ENCODE data around the gene TM7SF3. TPM values are rescaled to one million over a fixed set of nuclear protein-coding genes. Genes with fewer than 3 reads are reported as not detected.
A peak's percentile ranks its signal among the peaks of the same experiment; 100 is the strongest.

Gene TM7SF3
- total RNA-seq, 8 experiments from 2014 or later: 26.4 to 70.4 (median 39.6) TPM

- peak overlapping the region in 2 of 5 donors; percentile 64 to 68 for H3K4me3 ChIP-seq
- no peak overlapping the region for H3K27ac ChIP-seq
- peaks cover 12 to 18% of the 10 kb centered on the region in 2 donors for H3K4me1 ChIP-seq (replicated peaks in 1 of 2)
- ATAC-seq (replicated peaks in 6 of 8): no peak
- 0 to 82% (median 70%) methylated on average over 1 to 4 of the region's 5 CpGs; no CpG with 5 or more reads in 2 of the 10 experiments for WGBS, 10 experiments
- in situ Hi-C loops (cut with MboI; ENCODE audit: low pct_unique_long_range_greater_than_20kb in 2 of 9, low sequenced_read_pairs in 9 of 9, unreplicated experiment in 9 of 9): no loop called here
These were observed 1.3 kb downstream of the TM7SF3 start for GRCh38 chr12:27012982-27013255.

DNA sequence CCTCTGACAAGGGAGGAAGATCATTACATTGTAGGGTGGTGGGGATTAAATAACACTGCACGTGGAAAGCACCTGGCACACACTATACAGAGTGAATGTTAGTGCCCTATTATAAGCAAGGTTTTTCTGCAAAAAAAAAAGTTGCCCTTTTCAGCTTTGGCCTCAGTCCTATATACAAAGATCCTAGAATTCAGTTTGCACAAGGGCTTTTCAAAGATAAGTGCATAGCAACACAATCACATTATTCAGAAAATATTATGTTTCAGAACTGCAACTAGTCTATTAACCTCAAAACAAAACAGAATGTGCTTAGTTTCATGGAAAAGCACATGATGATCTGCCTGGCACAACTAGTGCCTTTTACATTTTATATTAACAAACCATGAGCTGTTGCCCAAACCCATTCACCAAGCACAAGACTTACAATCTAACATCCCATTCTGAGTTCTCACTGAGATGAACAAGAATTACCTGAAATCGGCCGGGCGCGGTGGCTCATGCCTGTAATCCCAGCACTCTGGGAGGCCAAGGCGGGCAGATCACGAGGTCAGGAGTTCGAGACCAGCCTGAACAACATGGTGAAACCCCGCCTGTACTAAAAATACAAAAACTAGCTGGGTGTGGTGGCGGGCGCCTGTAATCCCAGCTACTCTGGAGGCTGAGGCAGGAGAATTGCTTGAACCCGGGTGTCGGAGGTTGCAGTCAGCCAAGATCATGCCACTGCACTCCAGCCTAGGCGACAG lies 1.8 kb downstream of the TM7SF3 start:
- Histone ChIP-seq H3K4me1 (replicated peaks in 1 of 2) (peaks cover 12 to 18% of the 10 kb centered on the region in 2 donors), H3K4me3 (peak overlapping the region in 2 of 5 donors; percentile 2 to 68), H3K27ac (no peak overlapping the region)
- WGBS, 10 experiments: 0 to 89% (median 85%) methylated on average over 1 to 10 of the region's 14 CpGs; no CpG with 5 or more reads in 2 of the 10 experiments
- in situ Hi-C loops (cut with MboI; ENCODE audit: low pct_unique_long_range_greater_than_20kb in 2 of 9, low sequenced_read_pairs in 9 of 9, unreplicated experiment in 9 of 9): no loop called here
- no peak for ATAC-seq (replicated peaks in 6 of 8)

GRCh38 chr12:27009881-27010301 lies 4.3 kb downstream of the TM7SF3 start:
- H3K4me1 ChIP-seq (replicated peaks in 1 of 2): peaks cover 12 to 18% of the 10 kb centered on the region in 2 donors
- in situ Hi-C loops (cut with MboI; ENCODE audit: low pct_unique_long_range_greater_than_20kb in 2 of 9, low sequenced_read_pairs in 9 of 9, unreplicated experiment in 9 of 9): no loop called here
- no peak for ATAC-seq (replicated peaks in 6 of 8)
- 0 to 100% (median 50%) methylated on average over 1 of the region's 1 CpG; no CpG with 5 or more reads in 4 of the 10 experiments for WGBS, 10 experiments
- H3K4me3 ChIP-seq: no peak overlapping the region
- no peak overlapping the region for H3K27ac ChIP-seq

DNA sequence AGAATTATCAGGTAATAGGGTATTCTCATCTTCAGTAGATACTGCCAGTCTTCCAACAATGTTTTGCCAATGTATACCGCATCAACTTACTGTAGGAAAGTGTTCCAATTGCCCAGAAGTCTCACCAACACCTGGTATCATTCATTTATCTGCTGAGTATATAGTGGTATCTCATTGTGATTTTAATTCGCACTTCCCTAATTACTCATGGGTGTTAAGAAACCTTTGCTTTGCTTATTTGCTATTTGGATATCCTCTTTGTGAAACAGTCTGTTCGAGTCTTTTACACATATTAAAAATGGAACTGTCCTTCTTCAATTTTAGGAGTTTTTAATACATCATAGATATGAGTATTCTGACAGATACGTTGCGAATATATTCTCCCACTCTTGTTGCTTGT lies 6.1 kb downstream of the TM7SF3 start:
- no peak for ATAC-seq (replicated peaks in 6 of 8)
- Histone ChIP-seq H3K4me3 (no peak overlapping the region), H3K4me1 (replicated peaks in 1 of 2) (peaks cover 9 to 14% of the 10 kb centered on the region in 2 donors), H3K27ac (no peak overlapping the region)
- 72 to 98% (median 90%) methylated on average over 4 to 5 of the region's 5 CpGs for WGBS, 10 experiments
- in situ Hi-C loops (cut with MboI; ENCODE audit: low pct_unique_long_range_greater_than_20kb in 2 of 9, low sequenced_read_pairs in 9 of 9, unreplicated experiment in 9 of 9): no loop called here

DNA sequence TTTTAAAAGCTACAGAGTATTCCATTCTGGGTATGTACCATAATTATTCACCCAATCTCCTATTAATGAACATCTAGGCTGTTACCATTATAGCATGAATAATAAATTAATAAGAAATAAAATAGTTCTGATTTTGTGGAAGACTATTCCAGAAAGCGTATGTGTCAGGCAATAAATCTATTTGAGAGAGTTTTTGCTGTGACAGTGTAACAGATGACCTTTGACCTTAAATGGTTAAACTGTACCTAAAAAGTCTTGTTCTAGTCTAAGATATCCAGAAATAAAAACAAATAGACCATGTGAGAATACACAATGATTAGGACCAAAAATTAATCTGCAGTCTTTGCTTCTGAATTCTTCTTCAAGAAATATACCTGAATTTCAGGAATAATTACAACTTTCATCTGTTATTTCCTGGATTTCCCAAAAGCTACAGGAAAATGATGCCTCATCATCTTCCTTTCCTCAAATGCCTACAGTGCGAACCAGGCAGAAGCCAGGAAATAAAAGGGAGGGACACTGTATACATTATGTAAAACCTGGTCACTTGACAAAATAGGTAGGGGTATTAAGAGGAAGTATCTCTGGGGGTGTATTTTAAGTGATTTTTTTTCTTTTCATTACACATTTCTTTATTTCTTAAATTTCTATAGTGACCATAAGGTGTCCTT lies 7.3 kb downstream of the TM7SF3 start:
- H3K27ac ChIP-seq: no peak overlapping the region
- H3K4me1 ChIP-seq (replicated peaks in 1 of 2): peaks cover 3 to 6% of the 10 kb centered on the region in 2 donors
- 90 to 100% (median 100%) methylated on average over 1 to 2 of the region's 2 CpGs for WGBS, 10 experiments
- in situ Hi-C loops (cut with MboI; ENCODE audit: low pct_unique_long_range_greater_than_20kb in 2 of 9, low sequenced_read_pairs in 9 of 9, unreplicated experiment in 9 of 9): no loop called here
- ATAC-seq (replicated peaks in 6 of 8): no peak
- H3K4me3 ChIP-seq: no peak overlapping the region

DNA sequence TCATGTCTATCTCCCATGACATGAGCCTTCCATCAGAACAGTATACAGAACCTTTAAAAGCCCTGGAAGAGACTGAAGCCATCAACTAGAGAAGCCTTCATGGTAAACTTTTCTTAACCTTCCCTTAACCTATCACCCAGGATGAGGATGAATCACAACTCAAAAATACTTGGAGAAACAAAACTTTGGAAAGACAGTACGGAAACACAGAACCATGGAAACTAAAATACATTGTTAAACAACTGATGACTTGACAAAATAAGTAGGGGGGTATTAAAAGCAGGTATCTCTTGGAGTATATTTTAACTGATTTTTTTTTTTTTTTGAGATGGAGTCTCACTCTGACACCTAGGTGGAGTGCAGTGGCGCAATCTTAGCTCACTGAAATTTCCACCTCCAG lies 8.7 kb downstream of the TM7SF3 start:
- H3K4me1 ChIP-seq (replicated peaks in 1 of 2): peaks cover 0 to 6% of the 10 kb centered on the region in 2 donors
- no peak overlapping the region for H3K27ac ChIP-seq
- in situ Hi-C loops (cut with MboI; ENCODE audit: low pct_unique_long_range_greater_than_20kb in 2 of 9, low sequenced_read_pairs in 9 of 9, unreplicated experiment in 9 of 9): no loop called here
- no peak for ATAC-seq (replicated peaks in 6 of 8)
- no peak overlapping the region for H3K4me3 ChIP-seq
- WGBS, 10 experiments: 92 to 100% (median 100%) methylated on average over 1 to 2 of the region's 2 CpGs; no CpG with 5 or more reads in 2 of the 10 experiments

- no peak overlapping the region for H3K4me3 ChIP-seq
- peak in 1 of 8 experiments; percentile 37 for ATAC-seq (replicated peaks in 6 of 8)
- H3K4me1 ChIP-seq (replicated peaks in 1 of 2): no peaks in the 10 kb centered on the region
- H3K27ac ChIP-seq: no peak overlapping the region
- in situ Hi-C loops (cut with MboI; ENCODE audit: low pct_unique_long_range_greater_than_20kb in 2 of 9, low sequenced_read_pairs in 9 of 9, unreplicated experiment in 9 of 9): no loop called here
- WGBS, 10 experiments: 33 to 100% (median 84%) methylated on average over 1 to 6 of the region's 6 CpGs
These were observed 10.5 kb downstream of the TM7SF3 start for GRCh38 chr12:27003421-27004381.

GRCh38 chr12:27002141-27002540 lies 12.0 kb downstream of the TM7SF3 start:
- in situ Hi-C loops (cut with MboI; ENCODE audit: low pct_unique_long_range_greater_than_20kb in 2 of 9, low sequenced_read_pairs in 9 of 9, unreplicated experiment in 9 of 9): no loop called here
- no peak overlapping the region for H3K27ac ChIP-seq
- no peak overlapping the region for H3K4me3 ChIP-seq
- no peak for ATAC-seq (replicated peaks in 6 of 8)
- WGBS, 10 experiments: 78 to 100% (median 95%) methylated on average over 1 to 5 of the region's 5 CpGs; no CpG with 5 or more reads in 1 of the 10 experiments
- H3K4me1 ChIP-seq (replicated peaks in 1 of 2): no peaks in the 10 kb centered on the region

GRCh38 chr12:27001663-27002062 lies 12.5 kb downstream of the TM7SF3 start:
- ATAC-seq (replicated peaks in 6 of 8): no peak
- no peak overlapping the region for H3K4me3 ChIP-seq
- 91 to 100% (median 98%) methylated on average over 1 to 5 of the region's 5 CpGs; no CpG with 5 or more reads in 1 of the 10 experiments for WGBS, 10 experiments
- in situ Hi-C loops (cut with MboI; ENCODE audit: low pct_unique_long_range_greater_than_20kb in 2 of 9, low sequenced_read_pairs in 9 of 9, unreplicated experiment in 9 of 9): no loop called here
- H3K4me1 ChIP-seq (replicated peaks in 1 of 2): no peaks in the 10 kb centered on the region
- no peak overlapping the region for H3K27ac ChIP-seq

- no peaks in the 10 kb centered on the region for H3K4me1 ChIP-seq (replicated peaks in 1 of 2)
- ATAC-seq (replicated peaks in 6 of 8): no peak
- no peak overlapping the region for H3K4me3 ChIP-seq
- in situ Hi-C loops (cut with MboI; ENCODE audit: low pct_unique_long_range_greater_than_20kb in 2 of 9, low sequenced_read_pairs in 9 of 9, unreplicated experiment in 9 of 9): no loop called here
- 57 to 100% (median 78%) methylated on average over 1 of the region's 1 CpG; no CpG with 5 or more reads in 3 of the 10 experiments for WGBS, 10 experiments
- H3K27ac ChIP-seq: no peak overlapping the region
These were observed 13.2 kb downstream of the TM7SF3 start for GRCh38 chr12:27000961-27001360.

DNA sequence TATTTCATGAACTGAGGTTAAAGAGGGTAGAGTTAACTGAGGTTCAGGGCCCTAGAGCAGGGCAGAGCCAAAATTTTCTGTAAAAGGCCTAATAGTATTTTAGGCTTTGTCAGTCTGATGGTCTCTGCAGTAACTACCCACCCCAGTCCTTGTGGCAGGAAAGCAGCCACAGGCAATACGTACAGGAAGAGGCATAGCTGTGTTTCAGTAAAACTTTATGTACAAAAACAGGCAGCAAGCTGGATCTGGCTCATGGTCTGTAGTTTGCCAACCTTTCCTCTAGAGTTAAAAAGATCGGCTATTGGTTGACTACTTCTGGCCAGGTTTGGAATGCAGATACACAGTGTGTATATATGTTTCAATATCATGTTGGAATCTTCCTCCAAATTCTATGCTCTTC lies 17.2 kb downstream of the TM7SF3 start:
- ATAC-seq (replicated peaks in 6 of 8): no peak
- in situ Hi-C loops (cut with MboI; ENCODE audit: low pct_unique_long_range_greater_than_20kb in 2 of 9, low sequenced_read_pairs in 9 of 9, unreplicated experiment in 9 of 9): no loop called here
- Histone ChIP-seq H3K4me3 (no peak overlapping the region), H3K27ac (no peak overlapping the region), H3K4me1 (replicated peaks in 1 of 2) (no peaks in the 10 kb centered on the region)
- 80 to 100% (median 98%) methylated on average over 1 to 2 of the region's 2 CpGs; no CpG with 5 or more reads in 4 of the 10 experiments for WGBS, 10 experiments

GRCh38 chr12:26995706-26996105 lies 18.5 kb downstream of the TM7SF3 start:
- 20 to 100% (median 100%) methylated on average over 1 to 2 of the region's 2 CpGs; no CpG with 5 or more reads in 5 of the 10 experiments for WGBS, 10 experiments
- in situ Hi-C loops (cut with MboI; ENCODE audit: low pct_unique_long_range_greater_than_20kb in 2 of 9, low sequenced_read_pairs in 9 of 9, unreplicated experiment in 9 of 9): no loop called here
- no peak overlapping the region for H3K27ac ChIP-seq
- ATAC-seq (replicated peaks in 6 of 8): no peak
- H3K4me1 ChIP-seq (replicated peaks in 1 of 2): no peaks in the 10 kb centered on the region
- no peak overlapping the region for H3K4me3 ChIP-seq

GRCh38 chr12:26994109-26994508 lies 20.1 kb downstream of the TM7SF3 start:
- Histone ChIP-seq H3K27ac (no peak overlapping the region), H3K4me3 (no peak overlapping the region), H3K4me1 (replicated peaks in 1 of 2) (no peaks in the 10 kb centered on the region)
- in situ Hi-C loops (cut with MboI; ENCODE audit: low pct_unique_long_range_greater_than_20kb in 2 of 9, low sequenced_read_pairs in 9 of 9, unreplicated experiment in 9 of 9): no loop called here
- ATAC-seq (replicated peaks in 6 of 8): no peak
- WGBS, 10 experiments: 60 to 100% (median 100%) methylated on average over 1 of the region's 1 CpG; no CpG with 5 or more reads in 4 of the 10 experiments
